ENCODE data around the gene LRRTM2.

DNA sequence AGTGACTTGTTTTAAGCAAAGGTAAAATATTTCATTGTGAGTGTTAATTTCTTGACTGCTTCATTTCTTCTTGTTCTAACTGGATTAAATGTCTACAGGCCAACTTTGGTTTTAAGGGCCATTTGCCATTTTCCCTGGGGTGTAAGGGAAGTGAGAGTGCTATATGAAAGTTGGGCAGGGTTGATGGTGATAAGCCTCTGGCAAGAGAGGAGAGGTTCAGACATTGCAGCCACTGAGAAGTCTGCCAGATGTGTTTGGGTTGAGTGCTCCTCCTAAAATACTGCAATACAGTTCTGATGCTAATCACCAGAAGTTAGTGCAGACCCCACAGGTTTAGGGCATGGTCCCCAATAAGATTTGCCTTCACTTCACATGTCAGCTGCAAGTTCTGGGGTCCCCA is 14.9 kb upstream of the LRRTM2 start:
- TF ChIP-seq, protein P1, sequence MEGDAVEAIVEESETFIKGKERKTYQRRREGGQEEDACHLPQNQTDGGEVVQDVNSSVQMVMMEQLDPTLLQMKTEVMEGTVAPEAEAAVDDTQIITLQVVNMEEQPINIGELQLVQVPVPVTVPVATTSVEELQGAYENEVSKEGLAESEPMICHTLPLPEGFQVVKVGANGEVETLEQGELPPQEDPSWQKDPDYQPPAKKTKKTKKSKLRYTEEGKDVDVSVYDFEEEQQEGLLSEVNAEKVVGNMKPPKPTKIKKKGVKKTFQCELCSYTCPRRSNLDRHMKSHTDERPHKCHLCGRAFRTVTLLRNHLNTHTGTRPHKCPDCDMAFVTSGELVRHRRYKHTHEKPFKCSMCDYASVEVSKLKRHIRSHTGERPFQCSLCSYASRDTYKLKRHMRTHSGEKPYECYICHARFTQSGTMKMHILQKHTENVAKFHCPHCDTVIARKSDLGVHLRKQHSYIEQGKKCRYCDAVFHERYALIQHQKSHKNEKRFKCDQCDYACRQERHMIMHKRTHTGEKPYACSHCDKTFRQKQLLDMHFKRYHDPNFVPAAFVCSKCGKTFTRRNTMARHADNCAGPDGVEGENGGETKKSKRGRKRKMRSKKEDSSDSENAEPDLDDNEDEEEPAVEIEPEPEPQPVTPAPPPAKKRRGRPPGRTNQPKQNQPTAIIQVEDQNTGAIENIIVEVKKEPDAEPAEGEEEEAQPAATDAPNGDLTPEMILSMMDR (IDR thresholded peaks at IDR 0.05), result no peak
- no peak for TF ChIP-seq EZH2 (IDR thresholded peaks at IDR 0.05; ENCODE audit: borderline replicate concordance, insufficient read depth, low read depth, low read length, poor library complexity, severe bottlenecking)
